HG03439 (cell line): ENCODE results near the gene ADARB2.
"Not testable (repeated sequence)": the region's sequence is repeated elsewhere in the genome, so short reads cannot be mapped to it uniquely, and the experiment has no call there.

Experiments used
- ATAC-seq: cut with Tn5 transposase; IDR thresholded peaks from one replicate; pipeline ENCODE4 v1.9.1; 2021; ENCODE audit warnings: mild to moderate bottlenecking, moderate library complexity; ENCODE audit not compliant: unreplicated experiment

Gene ADARB2

DNA sequence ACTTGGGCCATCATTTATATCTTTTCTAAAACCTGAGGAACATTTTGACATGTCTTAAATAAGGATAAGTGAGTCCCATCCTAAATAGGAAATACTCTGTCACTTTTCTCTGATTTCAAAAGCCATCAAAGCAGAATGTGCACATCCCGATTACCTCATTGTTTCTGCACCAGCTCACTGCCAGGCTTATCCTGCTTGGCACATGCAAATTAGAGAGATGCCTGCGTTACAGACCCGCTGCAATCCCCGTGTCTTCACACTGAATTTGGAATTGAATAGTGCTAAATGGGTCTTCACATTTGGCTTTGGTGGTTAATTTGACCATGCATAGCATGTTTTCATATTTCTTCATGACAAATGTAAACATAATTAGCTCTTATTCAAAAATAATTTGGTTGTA lies 401.7 kb downstream of the ADARB2 start:
- ATAC-seq, result no peak

DNA sequence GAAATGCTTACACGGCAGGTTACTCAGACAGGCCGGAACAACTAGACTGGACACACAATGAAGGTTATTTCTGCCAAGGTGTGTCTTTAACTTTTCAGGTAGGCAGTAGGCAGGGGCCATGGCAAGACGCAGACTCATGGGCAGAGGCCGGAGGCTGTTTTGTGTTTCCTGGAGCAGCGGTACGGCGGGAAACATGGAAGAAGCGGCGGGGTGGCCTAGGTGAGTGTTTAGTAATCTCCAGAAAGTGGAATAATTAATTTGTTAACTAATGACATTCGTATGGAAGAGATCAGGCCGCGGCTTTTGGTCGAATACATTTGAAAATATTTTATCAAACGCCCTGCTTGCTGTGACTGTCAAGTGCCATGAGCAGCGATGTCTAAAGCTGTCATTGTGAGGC lies 403.3 kb downstream of the ADARB2 start:
- no peak for ATAC-seq

DNA sequence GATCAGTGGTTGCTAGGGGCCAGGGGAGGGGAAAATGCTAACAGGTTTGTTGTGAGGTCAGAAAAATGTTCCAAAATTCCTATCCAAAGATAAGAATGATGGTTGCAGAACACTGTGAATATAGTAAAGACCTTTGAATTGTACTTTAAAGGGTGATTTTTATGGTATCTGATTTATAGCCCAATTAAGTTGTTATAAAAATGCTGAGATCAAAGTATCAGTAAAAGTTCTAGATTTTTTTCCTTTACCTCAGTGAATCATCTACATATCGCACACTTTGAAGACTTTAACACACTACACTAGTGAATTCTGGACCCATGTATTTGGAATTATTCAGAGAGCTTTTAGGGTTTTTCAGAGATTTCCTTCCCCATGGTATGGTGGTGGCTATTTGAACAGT lies 405.8 kb downstream of the ADARB2 start:
- ATAC-seq, result no peak

DNA sequence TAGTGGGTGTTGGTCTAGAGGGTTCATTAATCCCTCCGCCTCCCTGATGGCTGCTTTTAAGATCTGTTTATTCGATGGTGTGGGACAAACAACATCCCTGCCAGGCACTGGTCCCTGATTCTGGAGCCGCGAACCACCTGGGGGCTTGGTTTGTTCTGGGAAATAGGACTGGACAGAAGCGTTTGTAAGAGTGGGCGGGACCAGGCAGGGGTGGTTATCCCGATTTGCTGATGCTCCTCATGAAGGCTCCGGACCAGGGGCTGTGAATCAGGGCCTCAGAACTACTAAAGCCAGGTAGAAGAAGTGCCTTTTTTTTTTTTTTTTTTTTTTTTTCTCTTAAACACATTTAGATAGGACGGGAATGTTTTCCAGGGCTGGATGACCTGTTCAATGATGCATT lies 407.7 kb downstream of the ADARB2 start:
- ATAC-seq, result no peak

DNA sequence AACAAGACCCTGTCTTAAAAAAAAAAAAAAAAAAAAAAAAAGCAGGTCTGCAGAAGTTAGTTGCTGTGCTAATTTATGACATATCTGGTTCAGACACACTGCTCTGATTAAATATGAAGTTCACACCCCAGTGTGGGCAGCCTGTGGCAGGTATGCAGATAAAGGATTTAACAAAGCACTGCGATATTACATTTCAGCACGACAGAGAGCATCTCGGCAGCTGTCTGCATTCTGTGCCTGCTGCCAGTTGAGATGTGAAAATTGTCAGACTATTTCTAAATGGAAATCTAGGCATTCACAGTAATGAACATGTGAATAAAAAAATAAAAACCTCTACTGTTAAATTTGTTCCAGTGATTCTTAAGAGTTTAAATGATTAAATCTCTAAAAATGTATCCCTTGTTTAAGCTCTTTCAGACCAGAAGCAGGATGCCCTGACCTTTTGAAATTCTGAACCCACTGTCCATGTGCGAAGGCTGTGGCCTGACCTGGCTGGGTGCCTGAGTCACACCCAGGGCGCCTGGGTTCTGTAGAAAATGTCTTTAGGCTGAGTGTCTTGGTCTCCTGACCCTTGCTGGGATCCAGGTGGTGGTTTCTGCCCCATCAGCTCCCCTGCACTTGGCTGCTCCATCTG lies 408.2 kb downstream of the ADARB2 start:
- ATAC-seq, result no peak

DNA sequence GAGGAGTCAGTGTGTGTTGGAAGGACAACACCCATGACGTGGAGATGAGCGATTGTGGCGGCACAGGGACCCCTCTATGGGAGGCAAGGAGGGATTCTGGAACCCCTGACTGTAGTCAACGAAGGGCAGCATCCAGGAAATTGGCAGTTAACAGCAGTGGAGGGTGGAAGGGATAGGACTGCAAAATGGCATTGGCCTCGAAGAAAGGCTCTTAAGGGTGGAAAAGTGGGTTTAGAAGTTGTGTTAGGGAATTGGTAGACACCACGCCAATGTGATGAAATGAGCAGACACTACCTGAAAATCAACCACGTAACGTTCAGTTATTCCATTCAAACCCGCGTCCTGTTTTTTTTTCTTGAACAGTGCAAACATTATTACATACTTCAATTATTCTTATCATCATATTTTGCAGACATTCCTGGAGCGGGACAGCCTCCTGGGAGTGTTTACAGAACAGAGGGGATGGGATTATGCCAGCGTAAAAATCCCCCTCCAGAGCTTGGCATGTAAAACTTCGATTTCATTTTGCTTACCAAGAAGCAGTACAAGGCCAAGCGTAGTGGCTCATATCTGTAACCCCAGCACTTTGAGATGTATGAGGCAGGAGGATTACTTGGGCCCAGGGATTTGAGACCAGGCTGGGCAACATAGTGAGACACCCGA lies 409.0 kb downstream of the ADARB2 start:
- no peak for ATAC-seq

DNA sequence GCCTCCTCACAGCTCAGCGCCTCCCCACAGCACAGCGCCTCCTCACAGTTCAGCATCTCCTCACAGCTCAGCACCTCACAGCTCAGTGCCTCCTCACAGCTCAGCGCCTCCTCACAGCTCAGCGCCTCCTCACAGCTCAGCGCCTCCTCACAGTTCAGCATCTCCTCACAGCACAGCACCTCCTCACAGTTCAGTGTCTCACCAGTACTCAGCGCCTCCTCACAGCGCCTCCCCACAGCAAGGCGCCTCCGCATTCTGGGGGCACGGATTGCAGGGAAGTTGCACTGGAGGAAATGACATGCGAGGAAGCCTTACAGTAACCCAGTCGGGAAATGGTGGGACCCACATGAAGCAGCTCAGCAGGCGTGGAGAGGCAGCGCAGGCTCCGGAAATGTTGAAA lies 409.6 kb downstream of the ADARB2 start:
- ATAC-seq, result no peak

DNA sequence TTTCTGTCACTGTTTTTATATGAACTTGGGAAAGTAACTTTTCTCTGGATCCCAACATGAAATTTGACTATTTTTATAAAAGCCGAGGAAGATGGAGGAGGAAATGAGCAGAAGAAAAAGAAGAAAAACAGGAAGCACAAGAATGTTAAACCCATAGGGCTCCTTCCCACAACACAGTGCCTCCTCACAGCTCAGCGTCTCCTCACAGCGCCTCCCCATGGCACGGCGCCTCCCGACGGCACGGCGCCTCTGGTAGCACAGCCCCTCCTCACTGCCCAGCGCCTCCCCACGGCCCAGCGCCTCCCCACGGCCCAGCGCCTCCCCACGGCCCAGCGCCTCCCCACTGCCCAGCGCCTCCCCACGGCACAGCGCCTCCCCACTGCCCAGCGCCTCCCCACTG lies 410.8 kb downstream of the ADARB2 start:
- not testable (repeated sequence) for ATAC-seq

DNA sequence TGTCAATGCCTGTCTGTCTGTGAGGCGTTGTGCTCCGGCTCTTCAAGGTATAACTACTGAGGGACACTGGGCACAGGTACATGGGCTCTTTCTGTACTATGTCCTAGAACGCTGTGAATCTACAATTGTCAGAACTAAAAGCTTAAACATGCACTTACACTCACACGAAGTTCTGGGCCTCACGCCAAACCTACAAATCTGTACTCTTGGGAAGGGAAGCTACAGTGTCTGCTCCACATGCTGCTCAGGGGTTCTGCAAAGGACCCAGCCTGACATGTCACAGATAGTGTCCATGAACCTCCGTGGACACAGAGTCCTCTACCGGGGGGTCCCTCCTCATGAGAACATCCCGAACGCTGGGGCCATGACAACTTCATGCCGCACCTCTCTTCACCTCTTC lies 412.4 kb downstream of the ADARB2 start:
- ATAC-seq, result no peak

DNA sequence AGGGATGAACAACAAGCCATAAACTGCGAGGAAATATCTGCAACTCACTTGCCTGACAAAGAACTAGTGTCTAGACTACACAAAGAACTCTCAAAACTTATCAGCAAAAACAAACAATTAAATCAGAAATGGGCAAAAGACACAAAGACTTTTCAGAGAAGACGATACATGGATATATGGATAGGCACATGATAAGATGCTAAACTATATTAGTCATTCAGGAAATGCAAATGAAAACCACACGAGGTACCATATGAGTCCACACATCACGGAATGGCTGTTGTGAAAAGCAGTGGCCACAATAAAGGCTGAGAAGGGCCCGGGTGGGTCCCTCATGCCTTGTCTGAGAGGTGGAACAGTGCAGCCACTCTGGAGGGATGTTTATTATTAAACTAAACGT lies 413.4 kb downstream of the ADARB2 start:
- ATAC-seq, result no peak

DNA sequence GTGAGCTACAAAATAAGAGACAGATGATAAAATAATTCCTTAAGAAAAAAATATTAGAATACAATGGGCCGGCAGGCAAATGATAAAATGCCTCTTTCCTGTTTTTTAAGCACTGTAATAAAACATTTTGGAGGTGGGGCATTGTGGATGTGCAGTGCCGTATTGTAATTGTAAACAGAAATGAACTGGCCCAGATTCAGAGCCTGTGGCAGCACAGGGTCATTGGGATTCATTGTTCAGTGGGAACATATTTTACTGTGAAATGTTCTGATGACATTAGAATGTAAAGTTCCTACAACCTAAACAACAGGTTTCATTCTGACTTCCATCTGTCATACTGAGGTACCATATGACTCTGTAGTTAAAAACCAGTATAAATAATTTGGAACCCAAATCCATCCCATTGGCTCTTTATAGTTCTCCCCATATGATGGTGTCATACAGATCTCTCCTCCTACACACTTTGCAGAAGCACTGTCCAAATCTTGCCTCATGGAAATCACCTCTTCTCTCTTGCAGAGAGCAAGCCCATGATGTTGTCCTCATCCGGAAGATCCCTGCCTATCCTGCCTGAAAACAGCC lies 416.5 kb downstream of the ADARB2 start:
- no peak for ATAC-seq

DNA sequence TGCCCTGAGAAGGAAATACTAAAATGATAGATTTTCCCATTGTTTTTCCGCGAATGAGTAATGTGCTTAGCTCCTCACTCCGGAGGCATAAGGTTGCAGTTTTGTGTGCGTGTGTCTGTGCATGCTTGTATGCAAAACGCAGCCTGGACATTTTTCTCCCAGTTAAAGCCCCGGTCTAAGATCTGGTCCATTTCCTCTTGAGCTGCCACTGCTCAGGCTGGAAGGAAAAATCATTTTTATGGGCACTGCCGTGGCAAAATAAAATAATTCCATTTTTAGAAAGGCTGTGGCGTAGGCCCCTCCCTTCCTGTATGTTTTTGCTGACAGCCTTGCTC lies 420.5 kb downstream of the ADARB2 start:
- ATAC-seq, result no peak

DNA sequence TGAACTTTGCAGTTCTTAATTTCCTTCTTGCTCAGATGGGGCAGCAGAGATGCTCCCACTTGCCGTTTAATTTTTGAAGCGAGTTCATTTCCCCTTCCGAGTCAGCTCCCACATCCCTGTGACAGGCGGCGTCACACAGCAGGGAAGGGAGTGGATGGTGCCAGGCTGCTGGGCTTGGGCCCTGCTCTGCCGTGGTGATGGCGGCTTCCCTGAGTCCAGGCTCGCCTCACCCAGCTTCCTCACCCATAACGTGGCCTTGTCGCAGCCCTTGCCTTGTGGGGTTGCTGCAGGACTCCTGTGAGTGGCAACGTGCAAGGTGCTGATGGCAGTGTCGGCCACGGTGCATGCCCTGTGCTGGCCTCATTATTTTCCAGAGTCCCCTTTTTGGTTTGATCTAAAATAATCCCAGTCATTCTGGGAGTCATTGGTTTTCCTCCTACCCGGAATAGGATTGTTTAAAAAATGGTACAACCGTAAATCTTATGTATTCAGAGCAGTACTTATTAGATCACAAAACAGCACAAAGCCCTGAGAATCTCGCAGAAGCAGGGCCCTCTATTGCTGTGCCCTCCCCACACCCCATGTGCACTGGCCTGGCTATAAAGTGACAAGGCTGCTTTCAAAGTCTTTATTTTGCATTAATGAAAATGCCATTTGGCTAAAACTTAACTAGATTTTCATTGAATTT lies 421.1 kb downstream of the ADARB2 start:
- ATAC-seq, result no peak

DNA sequence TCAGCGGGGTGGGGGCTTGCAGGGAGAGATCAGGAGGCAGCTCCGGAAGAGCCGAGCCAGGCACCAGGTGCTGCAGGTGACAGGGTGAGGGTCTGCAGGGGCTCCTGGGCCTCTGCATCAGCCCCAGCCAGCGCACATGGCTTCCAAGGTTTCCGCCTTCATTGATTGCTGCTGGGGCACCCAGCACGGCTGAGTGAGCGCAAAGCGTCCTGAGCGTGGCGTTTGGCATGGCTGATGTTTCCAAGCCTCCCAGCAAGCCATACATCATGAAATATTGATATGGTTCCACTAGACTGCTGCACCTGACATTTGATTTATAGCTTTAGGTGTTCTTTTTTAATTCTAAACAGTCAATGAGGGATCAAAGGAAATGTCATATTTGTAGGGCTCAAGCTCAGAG lies 422.1 kb downstream of the ADARB2 start:
- no peak for ATAC-seq

DNA sequence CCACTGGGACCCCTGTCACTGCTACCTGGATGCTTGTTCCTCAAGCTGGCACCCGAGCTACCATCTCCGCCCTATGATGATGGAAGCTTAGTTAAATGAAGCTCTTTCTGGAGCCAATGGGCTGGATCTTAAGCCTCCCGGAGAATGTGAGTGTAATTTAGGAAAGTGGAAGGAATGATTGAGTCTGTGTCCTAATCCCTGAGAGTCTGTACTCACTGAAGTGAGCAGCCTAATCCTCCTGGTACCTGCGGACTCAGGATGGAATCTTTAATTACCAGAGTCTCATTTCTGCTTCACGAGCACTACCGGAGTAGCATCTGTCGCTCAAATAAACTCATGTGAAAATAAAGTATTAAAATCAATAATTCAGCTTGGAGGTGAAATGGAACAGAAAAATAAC lies 425.6 kb downstream of the ADARB2 start:
- ATAC-seq, result no peak

DNA sequence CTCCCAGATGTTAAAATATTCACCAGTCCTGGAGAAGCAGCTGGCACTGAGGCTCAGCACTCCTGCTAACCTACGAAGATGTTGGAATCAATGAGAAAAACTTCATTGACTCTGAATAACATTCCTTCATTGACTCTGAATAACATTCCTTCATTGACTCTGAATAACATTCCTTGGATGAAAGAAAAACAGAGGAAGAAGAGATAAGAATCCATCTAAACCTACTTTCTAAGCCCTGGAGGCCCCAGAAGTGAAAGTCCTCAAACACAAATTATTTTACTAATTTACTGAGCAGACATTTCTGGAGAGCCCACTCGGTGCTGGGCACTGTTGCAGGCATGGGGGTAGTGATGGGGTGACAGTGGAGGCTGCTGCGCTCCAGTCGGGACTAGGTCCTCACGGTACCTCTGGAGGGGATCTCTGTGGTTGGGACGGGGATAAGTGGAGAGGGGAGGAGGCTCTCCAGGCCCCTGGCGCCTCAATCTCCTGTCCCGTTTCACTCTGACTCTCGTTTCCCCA lies 427.0 kb downstream of the ADARB2 start:
- ATAC-seq, result no peak

DNA sequence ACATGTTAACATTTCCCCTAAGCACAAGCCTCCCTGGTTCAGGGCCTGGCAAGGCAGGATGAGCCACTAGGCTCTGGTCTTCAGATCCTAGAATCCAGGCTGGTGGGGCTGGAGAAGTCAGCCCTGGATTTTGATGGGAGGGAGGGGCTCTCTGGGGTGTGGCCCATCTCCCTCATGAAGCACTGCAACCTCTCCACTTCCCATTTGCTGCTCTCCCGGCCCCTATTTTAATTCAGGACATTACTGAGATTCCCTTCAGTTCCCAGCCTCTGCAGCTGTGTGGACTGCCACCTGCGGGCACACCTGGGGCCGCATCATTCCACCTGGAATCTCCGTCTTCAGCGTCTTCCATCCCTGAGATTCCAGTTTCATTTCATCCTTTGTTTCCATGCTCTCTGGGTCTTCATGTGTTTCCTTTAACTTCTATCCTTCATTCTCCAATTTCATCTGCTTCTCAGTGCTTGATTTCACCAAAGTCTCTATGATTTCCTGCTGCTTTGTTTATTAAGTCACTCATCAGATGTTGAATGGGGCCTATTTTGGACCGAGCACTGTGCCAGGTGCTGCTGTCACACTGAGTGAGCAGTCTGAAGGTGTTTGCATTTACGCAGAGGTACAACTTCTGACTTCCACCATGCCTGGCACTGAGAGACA lies 427.6 kb downstream of the ADARB2 start:
- ATAC-seq, result no peak

DNA sequence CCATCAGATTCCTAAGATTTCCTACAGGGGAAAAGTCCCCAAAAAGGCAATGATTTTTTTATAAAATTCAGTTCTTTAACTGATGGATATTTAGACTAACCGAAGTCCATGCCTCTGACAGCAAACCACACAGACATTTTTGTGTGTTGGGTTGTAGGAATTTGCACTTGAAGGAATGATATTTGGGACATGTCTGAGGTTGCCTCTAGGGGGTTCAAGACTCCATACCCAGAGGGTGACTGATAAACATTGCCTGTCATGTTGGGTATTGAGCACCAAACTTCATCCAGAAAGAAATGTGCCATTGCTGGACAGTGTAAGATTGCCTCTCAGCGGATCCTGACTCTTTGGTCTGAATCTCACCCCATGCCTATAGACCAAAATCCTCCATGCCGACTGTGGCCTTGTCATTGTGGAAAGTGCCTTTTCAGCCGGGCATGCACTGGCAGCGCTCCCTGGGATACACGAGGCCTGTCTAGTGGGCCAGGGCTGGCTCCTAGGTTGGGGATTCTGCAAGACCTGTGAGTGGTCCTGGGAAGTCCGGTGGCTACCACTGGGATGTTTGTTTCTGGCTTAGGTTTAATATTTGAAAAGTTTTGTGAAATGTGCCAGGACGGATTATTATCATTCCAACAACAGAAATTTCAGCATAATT lies 428.2 kb downstream of the ADARB2 start:
- ATAC-seq, result no peak

DNA sequence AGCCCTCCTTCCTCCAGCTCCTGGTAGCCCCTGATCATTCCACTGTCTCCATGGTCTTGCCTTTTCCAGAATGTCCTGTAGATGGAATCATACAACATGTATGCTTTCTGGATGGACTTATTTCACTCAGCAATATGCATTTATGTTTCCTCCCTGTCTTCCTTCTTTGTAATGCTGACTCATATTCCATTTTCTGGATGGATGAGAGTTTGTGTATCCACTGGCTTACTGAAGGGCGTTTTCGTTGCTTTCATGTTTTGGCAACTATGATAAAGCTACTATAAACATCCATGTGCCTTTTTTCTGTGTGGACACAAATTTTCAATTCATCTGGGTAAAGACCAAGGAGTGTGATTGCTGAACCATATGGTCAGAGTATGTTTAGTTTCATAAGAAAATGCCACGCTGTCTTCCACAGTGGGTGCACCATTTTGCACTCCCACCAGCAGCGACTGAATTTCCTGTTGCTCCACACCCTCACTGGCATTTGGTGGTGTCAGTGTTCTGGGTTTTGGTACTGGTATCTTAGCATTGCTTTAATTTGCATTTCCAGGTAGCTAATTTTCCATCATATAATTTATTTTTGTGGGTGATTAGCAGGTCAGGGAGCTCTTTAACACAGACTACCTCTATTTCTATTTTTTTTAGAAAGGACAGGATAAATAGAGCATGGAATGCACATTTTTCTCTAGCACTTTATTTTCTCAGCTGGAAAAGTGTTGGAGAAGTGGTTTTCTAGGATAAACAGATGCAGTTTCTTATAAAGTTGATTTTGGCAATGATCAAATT lies 429.0 kb downstream of the ADARB2 start:
- ATAC-seq, result no peak

DNA sequence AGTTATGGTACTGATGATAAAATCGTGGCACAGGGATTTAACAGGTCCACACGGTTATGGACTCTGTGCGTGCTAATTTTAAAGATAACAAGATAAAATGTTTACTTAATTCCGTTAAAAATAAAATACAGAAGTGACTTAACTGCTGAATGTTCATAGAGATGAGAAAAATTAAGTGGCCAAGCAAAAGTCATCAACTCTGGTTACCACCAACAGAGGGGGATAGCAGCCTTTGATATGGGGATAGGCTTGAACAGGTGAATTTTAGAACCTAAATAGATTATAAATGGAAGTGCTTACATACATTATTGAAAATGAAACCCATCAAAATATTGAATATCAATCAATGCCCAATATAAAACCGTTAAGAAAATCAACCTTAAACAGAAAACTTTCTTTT lies 436.2 kb downstream of the ADARB2 start:
- no peak for ATAC-seq
